MM.1S (cell line): ENCODE results near the gene MRPS22.

Experiments used
- DNase-seq: peaks from one replicate; pipeline ENCODE4 v3.0.0-alpha.2; 2015
- H2AFZ ChIP-seq: fragments of 300-600 bp; sonication (generic); 2 replicates; pipeline ENCODE4 v1.6.0; 2016; ENCODE audit warnings: antibody characterized with exemption, low read length
- H3F3A ChIP-seq: fragments of 300-600 bp; sonication (generic); 2 replicates; pipeline ENCODE4 v1.6.1; 2016; ENCODE audit warnings: mild to moderate bottlenecking, antibody characterized with exemption, low read length, moderate library complexity, mixed read lengths; ENCODE audit not compliant: insufficient read depth
- H3K27ac ChIP-seq: fragments of 300-600 bp; sonication (generic); 2 replicates; pipeline ENCODE4 v1.5.1; 2016; ENCODE audit warnings: mild to moderate bottlenecking, low read length
- H3K27me3 ChIP-seq: fragments of 300-600 bp; sonication (generic); replicated peaks from 2 replicates; pipeline ENCODE4 v1.6.0; 2016; ENCODE audit warnings: low read length; ENCODE audit not compliant: insufficient read depth
- H3K36me3 ChIP-seq: fragments of 300-600 bp; sonication (generic); replicated peaks from 2 replicates; pipeline ENCODE4 v1.6.1; 2016; ENCODE audit warnings: mild to moderate bottlenecking, low read length, mixed read lengths; ENCODE audit not compliant: insufficient read depth
- H3K4me1 ChIP-seq: fragments of 300-600 bp; sonication (generic); 2 replicates; pipeline ENCODE4 v1.6.1; 2016; ENCODE audit warnings: low read length, mixed read lengths
- H3K4me2 ChIP-seq: fragments of 300-600 bp; sonication (generic); 2 replicates; pipeline ENCODE4 v1.6.0; 2016; ENCODE audit warnings: low read depth, low read length
- H3K4me3 ChIP-seq: fragments of 300-600 bp; sonication (generic); 2 replicates; pipeline ENCODE4 v1.5.1; 2016; ENCODE audit warnings: low read length, mixed read lengths
- H3K79me2 ChIP-seq: fragments of 300-600 bp; sonication (generic); 2 replicates; pipeline ENCODE4 v1.6.1; 2016; ENCODE audit warnings: mixed run types, low read length, mixed read lengths
- H3K9ac ChIP-seq: fragments of 300-600 bp; sonication (generic); 2 replicates; pipeline ENCODE4 v1.6.1; 2016; ENCODE audit warnings: low read length, mixed read lengths
- H3K9me2 ChIP-seq: fragments of 300-600 bp; sonication (generic); replicated peaks from 2 replicates; pipeline ENCODE4 v1.6.1; 2016; ENCODE audit warnings: mild to moderate bottlenecking, low read length, mixed read lengths; ENCODE audit not compliant: insufficient read depth
- H3K9me3 ChIP-seq: fragments of 300-600 bp; sonication (generic); replicated peaks from 2 replicates; pipeline ENCODE4 v1.6.1; 2016; ENCODE audit warnings: mild to moderate bottlenecking, low read length, mixed read lengths; ENCODE audit not compliant: insufficient read depth
- H4K20me1 ChIP-seq: fragments of 300-600 bp; sonication (generic); 2 replicates; pipeline ENCODE4 v1.6.1; 2016; ENCODE audit warnings: mild to moderate bottlenecking, low read length, moderate library complexity, mixed read lengths; ENCODE audit not compliant: insufficient read depth
- EZH2 ChIP-seq: fragments of 300-600 bp; sonication (generic); optimal IDR thresholded peaks from 2 replicates; pipeline ENCODE3; 2017; ENCODE audit warnings: low read depth, mild to moderate bottlenecking, antibody characterized with exemption, low read length, mixed read lengths
- EZH2phosphoT487 ChIP-seq: fragments of 300-600 bp; sonication (generic); IDR thresholded peaks from 2 replicates; pipeline ENCODE4 v1.6.1; 2018; ENCODE audit warnings: antibody characterized with exemption, low read length
- TF ChIP-seq, protein P1 (sequence below): fragments of 300-600 bp; sonication (generic); IDR thresholded peaks from 2 replicates; pipeline ENCODE4 v1.5.1; 2016; ENCODE audit warnings: antibody characterized with exemption, low read length, mixed read lengths

Gene MRPS22

GRCh38 chr3:139310474-139310933 is 33.3 kb upstream of the MRPS22 start:
- Histone ChIP-seq H3K27me3 (no peaks in the 10 kb centered on the region), H3K9ac (no peak overlapping the region), H3K79me2 (no peaks in the 10 kb centered on the region), H3K4me1 (no peaks in the 10 kb centered on the region), H3K36me3 (no peaks in the 10 kb centered on the region), H3K9me2 (no peaks in the 10 kb centered on the region), H3K27ac (no peak overlapping the region), H3K9me3 (no peaks in the 10 kb centered on the region), H3K4me2 (no peak overlapping the region), H3K4me3 (no peak overlapping the region), H4K20me1 (no peaks in the 10 kb centered on the region), H2AFZ (no peak overlapping the region), H3F3A (no peaks in the 10 kb centered on the region)
- DNase-seq, result no peak
- TF ChIP-seq, protein P1, sequence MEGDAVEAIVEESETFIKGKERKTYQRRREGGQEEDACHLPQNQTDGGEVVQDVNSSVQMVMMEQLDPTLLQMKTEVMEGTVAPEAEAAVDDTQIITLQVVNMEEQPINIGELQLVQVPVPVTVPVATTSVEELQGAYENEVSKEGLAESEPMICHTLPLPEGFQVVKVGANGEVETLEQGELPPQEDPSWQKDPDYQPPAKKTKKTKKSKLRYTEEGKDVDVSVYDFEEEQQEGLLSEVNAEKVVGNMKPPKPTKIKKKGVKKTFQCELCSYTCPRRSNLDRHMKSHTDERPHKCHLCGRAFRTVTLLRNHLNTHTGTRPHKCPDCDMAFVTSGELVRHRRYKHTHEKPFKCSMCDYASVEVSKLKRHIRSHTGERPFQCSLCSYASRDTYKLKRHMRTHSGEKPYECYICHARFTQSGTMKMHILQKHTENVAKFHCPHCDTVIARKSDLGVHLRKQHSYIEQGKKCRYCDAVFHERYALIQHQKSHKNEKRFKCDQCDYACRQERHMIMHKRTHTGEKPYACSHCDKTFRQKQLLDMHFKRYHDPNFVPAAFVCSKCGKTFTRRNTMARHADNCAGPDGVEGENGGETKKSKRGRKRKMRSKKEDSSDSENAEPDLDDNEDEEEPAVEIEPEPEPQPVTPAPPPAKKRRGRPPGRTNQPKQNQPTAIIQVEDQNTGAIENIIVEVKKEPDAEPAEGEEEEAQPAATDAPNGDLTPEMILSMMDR, result no peak
- TF ChIP-seq EZH2phosphoT487, result no peak
- no peak for TF ChIP-seq EZH2

- Histone ChIP-seq H3K4me1 (no peaks in the 10 kb centered on the region), H3K27me3 (no peaks in the 10 kb centered on the region), H3F3A (no peaks in the 10 kb centered on the region), H3K9ac (no peak overlapping the region), H3K4me3 (no peak overlapping the region), H2AFZ (no peak overlapping the region), H3K79me2 (no peaks in the 10 kb centered on the region), H3K9me3 (no peaks in the 10 kb centered on the region), H3K36me3 (no peaks in the 10 kb centered on the region), H4K20me1 (no peaks in the 10 kb centered on the region), H3K9me2 (no peaks in the 10 kb centered on the region), H3K4me2 (no peak overlapping the region), H3K27ac (no peak overlapping the region)
- no peak for DNase-seq
- no peak for TF ChIP-seq EZH2phosphoT487
- TF ChIP-seq EZH2, result no peak
- TF ChIP-seq, protein P1, result no peak
Measured at GRCh38 chr3:139311557-139311956, 32.3 kb upstream of the MRPS22 start.

- Histone ChIP-seq H3K79me2 (no peaks in the 10 kb centered on the region), H3K27ac (no peak overlapping the region), H3K4me1 (no peaks in the 10 kb centered on the region), H3K27me3 (no peaks in the 10 kb centered on the region), H2AFZ (no peak overlapping the region), H3K36me3 (no peaks in the 10 kb centered on the region), H3K4me2 (no peak overlapping the region), H3F3A (no peaks in the 10 kb centered on the region), H4K20me1 (no peaks in the 10 kb centered on the region), H3K9ac (no peak overlapping the region), H3K9me3 (no peaks in the 10 kb centered on the region), H3K4me3 (no peak overlapping the region), H3K9me2 (no peaks in the 10 kb centered on the region)
- no peak for DNase-seq
- TF ChIP-seq, protein P1, result no peak
- TF ChIP-seq EZH2 (no peak), EZH2phosphoT487 (no peak)
Measured at GRCh38 chr3:139312416-139312815, 31.4 kb upstream of the MRPS22 start.
